CD4-positive, alpha-beta memory T cell (primary cell): ENCODE results near the gene DOCK1. TPM values are rescaled to one million over a fixed set of nuclear protein-coding genes. Genes with fewer than 3 reads are reported as not detected.
"Not testable (repeated sequence)": the region's sequence is repeated elsewhere in the genome, so short reads cannot be mapped to it uniquely, and the experiment has no call there.

Source experiments
- CTCF ChIA-PET: fragments of 350-600 bp; sonication (Branson Sonifier 250); formaldehyde crosslinking; loops from one replicate; lab custom pipeline; 2021; ENCODE audit warnings: inconsistent platforms; ENCODE audit not compliant: partially characterized antibody; lab: Charles Lee
- POLR2A ChIA-PET: fragments of 350-600 bp; sonication (Branson Sonifier 250); formaldehyde crosslinking; loops from one replicate; lab custom pipeline; 2021; ENCODE audit not compliant: partially characterized antibody; lab: Charles Lee
- DNase-seq, 5 donors: peaks; one replicate each; pipeline versions ENCODE4 v3.0.0 to v3.0.0-alpha.2; 2020 to 2022; ENCODE audit warnings: mixed read lengths in 1 of 5
- H3K27ac ChIP-seq: one replicate; pipeline ENCODE4 v1.7.0; 2013; ENCODE audit warnings: low read depth, low read length
- H3K27me3 ChIP-seq: 2 replicates; pipeline ENCODE4 v1.7.0; 2013; ENCODE audit warnings: mild to moderate bottlenecking, low read length, moderate library complexity; ENCODE audit not compliant: insufficient read depth
- H3K36me3 ChIP-seq: 2 replicates; pipeline ENCODE4 v1.7.0; 2013; ENCODE audit warnings: mild to moderate bottlenecking, low read length, moderate library complexity; ENCODE audit not compliant: insufficient read depth
- H3K4me1 ChIP-seq: 2 replicates; pipeline ENCODE4 v1.7.0; 2013; ENCODE audit warnings: mild to moderate bottlenecking, low read length, moderate library complexity; ENCODE audit not compliant: insufficient read depth
- H3K4me3 ChIP-seq, 2 donors: one replicate each; pipeline ENCODE4 v1.7.0; 2013; ENCODE audit warnings: low read length in 2 of 2, mild to moderate bottlenecking in 1 of 2
- H3K9me3 ChIP-seq, 2 donors: one replicate each; pipeline ENCODE4 v1.7.0; 2013; ENCODE audit warnings: low read length in 2 of 2, control low read depth in 1 of 2; ENCODE audit not compliant: control insufficient read depth in 1 of 2
- H3K27ac Mint-ChIP-seq, 7 donors: one replicate each; pipeline ENCODE4 v1.8.0; 2020 to 2021; ENCODE audit warnings: mixed read lengths in 7 of 7, mild to moderate bottlenecking in 6 of 7, inconsistent platforms in 3 of 7, moderate library complexity in 3 of 7
- H3K27me3 Mint-ChIP-seq, 2 donors: one replicate each; pipeline ENCODE4 v1.8.0; 2020 to 2021; ENCODE audit warnings: mixed read lengths in 2 of 2
- H3K36me3 Mint-ChIP-seq, 2 donors: one replicate each; pipeline ENCODE4 v1.8.0; 2020 to 2021; ENCODE audit warnings: mixed read lengths in 2 of 2, inconsistent platforms in 1 of 2, mild to moderate bottlenecking in 1 of 2
- H3K4me1 Mint-ChIP-seq, 4 donors: one replicate each; pipeline ENCODE4 v1.8.0; 2020 to 2021; ENCODE audit warnings: mixed read lengths in 4 of 4, mild to moderate bottlenecking in 1 of 4
- H3K4me3 Mint-ChIP-seq, 8 donors: one replicate each; pipeline ENCODE4 v1.8.0; 2020 to 2021; ENCODE audit warnings: mixed read lengths in 8 of 8, mild to moderate bottlenecking in 7 of 8, moderate library complexity in 6 of 8, inconsistent platforms in 3 of 8
- H3K9me3 Mint-ChIP-seq, 8 donors: one replicate each; pipeline ENCODE4 v1.8.0; 2020 to 2021; ENCODE audit warnings: mixed read lengths in 8 of 8, mild to moderate bottlenecking in 5 of 8, inconsistent platforms in 3 of 8, moderate library complexity in 1 of 8
- intact Hi-C: fragments of 100-400 bp; cut with micrococcal nuclease; formaldehyde crosslinking; loops from one replicate; pipeline ENCODE4 v1.15.1; 2023
- polyA plus RNA-seq, 2 donors: library from polyadenylated mRNA; unstranded; fragments of 300-500 nt; fragmentation: Illumina TruSeq; gene quantifications; one replicate each; pipeline ENCODE4 v1.2.3, GENCODE V29; 2021
- total RNA-seq, 2 experiments: library from RNA; stranded (reverse); gene quantifications; one replicate each; pipeline ENCODE4 v1.2.3, GENCODE V29; 2021

Gene DOCK1
- total and polyA plus RNA-seq, 4 experiments from 2014 or later = 0.17 TPM; not detected in 2

- POLR2A ChIA-PET = no interaction called here
- DNase-seq = no peak
- Mint-ChIP-seq H3K4me3 (no peak overlapping the region), H3K9me3 (peaks cover 0 to 4% (median 0%) of the 10 kb centered on the region in 8 donors), H3K27ac (no peak overlapping the region), H3K27me3 (no peaks in the 10 kb centered on the region), H3K4me1 (no peaks in the 10 kb centered on the region), H3K36me3 (no peaks in the 10 kb centered on the region)
- H3K36me3 ChIP-seq = no peaks in the 10 kb centered on the region
- no peaks in the 10 kb centered on the region for H3K27me3 ChIP-seq
- H3K4me3 ChIP-seq = no peak overlapping the region
- no peak overlapping the region for H3K27ac ChIP-seq
- H3K9me3 ChIP-seq = no peaks in the 10 kb centered on the region
- H3K4me1 ChIP-seq = no peaks in the 10 kb centered on the region
- intact Hi-C loops = no loop called here
- CTCF ChIA-PET = no interaction called here
Measured at GRCh38 chr10:127303105-127303504, 397.9 kb downstream of the DOCK1 start.

DNA sequence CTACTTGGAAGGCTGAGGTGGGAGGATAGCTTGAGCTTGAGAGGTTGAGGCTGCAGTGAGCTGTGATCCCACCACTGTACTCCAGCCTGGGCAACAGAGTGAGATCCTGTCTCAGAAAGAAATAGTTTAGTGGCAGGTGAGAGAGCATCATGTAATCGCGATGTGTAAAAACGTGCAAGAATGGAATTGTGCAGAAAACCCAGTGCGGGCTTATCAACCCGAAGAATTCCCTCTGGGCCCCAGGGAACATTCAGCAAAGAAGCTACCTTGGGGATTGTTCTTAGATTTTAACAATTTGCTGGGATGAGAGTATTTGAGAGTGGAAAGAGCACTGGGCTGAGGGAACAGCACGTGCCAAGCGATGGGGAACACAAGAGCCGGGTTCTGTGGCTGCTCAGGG lies 398.5 kb downstream of the DOCK1 start:
- CTCF ChIA-PET = no interaction called here
- H3K4me1 Mint-ChIP-seq = no peaks in the 10 kb centered on the region
- intact Hi-C loops = no loop called here
- Histone ChIP-seq H3K4me1 (no peaks in the 10 kb centered on the region), H3K9me3 (no peaks in the 10 kb centered on the region), H3K4me3 (no peak overlapping the region), H3K27ac (no peak overlapping the region), H3K36me3 (no peaks in the 10 kb centered on the region), H3K27me3 (no peaks in the 10 kb centered on the region)
- H3K36me3 Mint-ChIP-seq = no peaks in the 10 kb centered on the region
- DNase-seq = no peak
- peaks cover 0 to 6% (median 0%) of the 10 kb centered on the region in 8 donors for H3K9me3 Mint-ChIP-seq
- no peak overlapping the region for H3K4me3 Mint-ChIP-seq
- no peaks in the 10 kb centered on the region for H3K27me3 Mint-ChIP-seq
- POLR2A ChIA-PET = no interaction called here
- H3K27ac Mint-ChIP-seq = no peak overlapping the region

DNA sequence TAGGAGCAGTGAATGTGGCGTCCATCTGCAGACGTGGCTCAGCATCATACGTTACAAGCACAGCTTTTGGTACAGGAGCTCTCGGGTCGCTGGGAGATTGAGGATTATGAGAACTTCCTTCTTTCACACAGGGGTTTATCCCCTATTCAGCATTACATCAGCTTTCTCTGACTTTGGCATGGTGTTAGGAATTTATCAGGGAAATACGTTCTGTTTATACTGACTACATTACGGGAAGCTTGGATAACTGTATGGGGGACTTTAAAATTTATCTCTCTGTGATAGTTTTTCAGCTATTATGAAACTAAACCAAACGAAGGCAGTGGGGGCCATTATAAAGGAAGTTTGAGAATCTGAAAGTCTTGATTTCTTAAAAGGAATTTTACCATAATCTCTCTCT lies 401.3 kb downstream of the DOCK1 start:
- H3K27ac Mint-ChIP-seq = no peak overlapping the region
- POLR2A ChIA-PET = no interaction called here
- no peaks in the 10 kb centered on the region for H3K36me3 Mint-ChIP-seq
- DNase-seq = no peak
- H3K9me3 Mint-ChIP-seq = peaks cover 0 to 4% (median 0%) of the 10 kb centered on the region in 8 donors
- no peak overlapping the region for H3K4me3 ChIP-seq
- H3K9me3 ChIP-seq = no peaks in the 10 kb centered on the region
- no peaks in the 10 kb centered on the region for H3K4me1 ChIP-seq
- peaks cover 0 to 2% of the 10 kb centered on the region in 2 donors for H3K27me3 Mint-ChIP-seq
- H3K4me3 Mint-ChIP-seq = no peak overlapping the region
- CTCF ChIA-PET = no interaction called here
- H3K4me1 Mint-ChIP-seq = no peaks in the 10 kb centered on the region
- H3K27me3 ChIP-seq = no peaks in the 10 kb centered on the region
- H3K36me3 ChIP-seq = no peaks in the 10 kb centered on the region
- no peak overlapping the region for H3K27ac ChIP-seq
- intact Hi-C loops = no loop called here

DNA sequence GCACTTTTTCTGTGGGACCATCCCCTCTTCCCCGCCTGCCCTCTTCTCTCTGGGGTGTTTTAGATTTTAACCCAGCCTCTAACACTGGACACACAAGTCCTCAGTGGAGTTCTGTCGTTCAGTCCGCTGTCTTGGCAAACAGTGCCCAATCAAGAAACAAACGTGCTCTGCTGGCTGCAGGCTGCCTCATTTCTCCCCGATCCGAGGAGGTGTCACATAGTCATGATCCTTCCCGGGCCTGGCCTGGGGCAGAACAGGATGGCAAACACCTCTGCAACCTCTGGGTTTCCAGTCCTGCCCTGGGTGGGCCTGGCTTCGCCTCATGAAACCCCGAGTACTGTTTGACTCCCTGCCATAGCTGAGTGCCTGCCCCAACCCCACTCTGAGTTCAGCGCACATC lies 402.1 kb downstream of the DOCK1 start:
- H3K27ac ChIP-seq = no peak overlapping the region
- no peaks in the 10 kb centered on the region for H3K4me1 ChIP-seq
- Mint-ChIP-seq H3K4me3 (no peak overlapping the region), H3K36me3 (no peaks in the 10 kb centered on the region), H3K27ac (peak overlapping the region in 1 of 7 donors; percentile 80), H3K4me1 (no peaks in the 10 kb centered on the region), H3K9me3 (peaks cover 0 to 4% (median 0%) of the 10 kb centered on the region in 8 donors), H3K27me3 (peaks cover 0 to 2% of the 10 kb centered on the region in 2 donors)
- intact Hi-C loops = no loop called here
- ChIA-PET POLR2A (no interaction called here), CTCF (no interaction called here)
- H3K9me3 ChIP-seq = no peaks in the 10 kb centered on the region
- H3K4me3 ChIP-seq = no peak overlapping the region
- H3K27me3 ChIP-seq = no peaks in the 10 kb centered on the region
- no peak for DNase-seq
- no peaks in the 10 kb centered on the region for H3K36me3 ChIP-seq

DNA sequence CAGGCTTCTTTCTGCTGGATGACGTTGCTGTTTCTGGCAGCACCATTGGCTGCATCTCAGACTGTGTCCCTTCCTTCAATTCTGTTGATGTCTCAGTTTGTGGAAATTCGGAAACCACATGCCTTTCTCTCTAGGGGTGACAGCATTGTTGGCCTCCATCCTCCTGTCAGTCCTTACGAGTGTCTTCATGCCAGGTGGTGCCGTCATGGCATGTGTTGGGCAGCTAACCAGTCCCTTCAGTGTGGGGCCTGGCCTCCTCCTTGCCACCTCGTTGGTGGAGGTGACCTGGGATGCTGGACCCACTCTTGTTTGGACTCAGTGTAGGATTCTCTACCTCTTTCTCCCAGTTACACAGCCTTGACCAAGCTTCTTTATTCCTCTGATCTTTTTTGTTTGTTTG lies 402.8 kb downstream of the DOCK1 start:
- CTCF ChIA-PET = no interaction called here
- Histone ChIP-seq H3K27ac (no peak overlapping the region), H3K27me3 (no peaks in the 10 kb centered on the region), H3K4me3 (no peak overlapping the region), H3K4me1 (no peaks in the 10 kb centered on the region), H3K9me3 (no peaks in the 10 kb centered on the region), H3K36me3 (no peaks in the 10 kb centered on the region)
- intact Hi-C loops = no loop called here
- Mint-ChIP-seq H3K4me1 (no peaks in the 10 kb centered on the region), H3K36me3 (no peaks in the 10 kb centered on the region), H3K27me3 (peaks cover 0 to 2% of the 10 kb centered on the region in 2 donors), H3K4me3 (no peak overlapping the region), H3K9me3 (peaks cover 0 to 4% (median 0%) of the 10 kb centered on the region in 8 donors), H3K27ac (no peak overlapping the region)
- POLR2A ChIA-PET = no interaction called here
- no peak for DNase-seq

- CTCF ChIA-PET, H3K9me3 Mint-ChIP-seq, POLR2A ChIA-PET: not testable (repeated sequence)
Measured at GRCh38 chr10:127309619-127310018, 404.4 kb downstream of the DOCK1 start.

DNA sequence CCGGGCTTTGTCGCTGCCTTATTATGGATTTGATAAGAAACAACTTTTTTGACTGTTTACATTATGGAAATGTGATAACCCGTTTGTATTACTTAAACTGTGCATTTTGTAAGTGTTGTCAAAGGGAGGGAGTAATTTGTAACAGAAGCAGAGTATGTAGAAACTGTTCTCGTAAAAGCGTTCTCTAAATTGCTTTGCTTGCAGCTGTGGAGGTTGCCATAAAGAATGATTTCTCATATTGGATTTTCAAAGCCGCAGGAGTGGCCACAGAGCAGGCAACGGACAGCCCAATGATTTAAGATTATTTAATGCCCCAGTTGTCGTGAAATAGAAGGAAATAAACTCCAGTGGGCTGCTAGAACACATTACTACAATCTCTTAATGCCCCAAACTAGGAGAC lies 405.2 kb downstream of the DOCK1 start:
- no peaks in the 10 kb centered on the region for H3K36me3 ChIP-seq
- no peak overlapping the region for H3K4me3 ChIP-seq
- Mint-ChIP-seq H3K36me3 (no peaks in the 10 kb centered on the region), H3K4me1 (no peaks in the 10 kb centered on the region), H3K9me3 (peaks cover 0 to 4% (median 0%) of the 10 kb centered on the region in 8 donors), H3K27me3 (peaks cover 0 to 2% of the 10 kb centered on the region in 2 donors), H3K4me3 (no peak overlapping the region), H3K27ac (no peak overlapping the region)
- no peaks in the 10 kb centered on the region for H3K27me3 ChIP-seq
- no peaks in the 10 kb centered on the region for H3K9me3 ChIP-seq
- no peaks in the 10 kb centered on the region for H3K4me1 ChIP-seq
- ChIA-PET CTCF (no interaction called here), POLR2A (no interaction called here)
- no peak overlapping the region for H3K27ac ChIP-seq
- DNase-seq = no peak
- intact Hi-C loops = no loop called here

More at GRCh38 chr10:127309619-127310018, 404.4 kb downstream of the DOCK1 start:
- H3K27me3 Mint-ChIP-seq, DNase-seq, H3K9me3 ChIP-seq, H3K36me3 ChIP-seq, H3K4me3 ChIP-seq, H3K27ac Mint-ChIP-seq, H3K27me3 ChIP-seq, H3K4me1 ChIP-seq, intact Hi-C loops, H3K4me3 Mint-ChIP-seq, H3K27ac ChIP-seq, H3K36me3 Mint-ChIP-seq, H3K4me1 Mint-ChIP-seq: not testable (repeated sequence)

DNA sequence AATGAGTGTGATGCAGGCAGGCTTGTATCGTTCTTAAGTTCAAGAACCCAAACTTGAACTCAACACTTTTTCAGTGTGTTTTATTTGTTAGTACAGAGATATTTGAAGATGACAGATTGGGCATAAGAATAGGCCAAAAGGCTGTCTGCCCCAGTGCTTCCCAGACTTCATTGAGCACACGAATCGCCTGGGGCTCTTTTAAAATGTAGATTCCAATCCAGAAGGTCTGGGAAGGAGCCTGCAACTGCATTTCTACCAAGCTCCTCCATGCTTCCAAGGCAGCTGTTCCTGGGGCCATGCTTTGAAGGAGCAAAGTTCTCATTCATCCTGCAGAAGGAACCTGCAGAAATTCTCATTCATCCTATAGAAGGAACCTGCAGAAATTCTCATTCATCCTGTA lies 405.7 kb downstream of the DOCK1 start:
- POLR2A ChIA-PET = no interaction called here
- no peaks in the 10 kb centered on the region for H3K36me3 Mint-ChIP-seq
- H3K4me1 Mint-ChIP-seq = no peaks in the 10 kb centered on the region
- no peak overlapping the region for H3K27ac ChIP-seq
- intact Hi-C loops = no loop called here
- no peaks in the 10 kb centered on the region for H3K9me3 ChIP-seq
- H3K4me3 Mint-ChIP-seq = no peak overlapping the region
- H3K27ac Mint-ChIP-seq = no peak overlapping the region
- no peak for DNase-seq
- H3K9me3 Mint-ChIP-seq = peaks cover 0 to 4% (median 0%) of the 10 kb centered on the region in 8 donors
- no peak overlapping the region for H3K4me3 ChIP-seq
- H3K27me3 ChIP-seq = no peaks in the 10 kb centered on the region
- no peaks in the 10 kb centered on the region for H3K4me1 ChIP-seq
- CTCF ChIA-PET = no interaction called here
- H3K36me3 ChIP-seq = no peaks in the 10 kb centered on the region
- H3K27me3 Mint-ChIP-seq = peaks cover 0 to 2% of the 10 kb centered on the region in 2 donors
